Activated CD4-positive, alpha-beta T cell treated with anti-CD3 and anti-CD28 coated beads for 1 hour (primary cell): ENCODE measurements around the gene AJM1.
A peak's percentile ranks its signal among the peaks of the same experiment; 100 is the strongest.
"Not testable (repeated sequence)": the region's sequence is repeated elsewhere in the genome, so short reads cannot be mapped to it uniquely, and the experiment has no call there.

Experiments
- DNase-seq: peaks from one replicate; pipeline ENCODE4 v3.0.0-alpha.2; 2020

AJM1 gene

DNA sequence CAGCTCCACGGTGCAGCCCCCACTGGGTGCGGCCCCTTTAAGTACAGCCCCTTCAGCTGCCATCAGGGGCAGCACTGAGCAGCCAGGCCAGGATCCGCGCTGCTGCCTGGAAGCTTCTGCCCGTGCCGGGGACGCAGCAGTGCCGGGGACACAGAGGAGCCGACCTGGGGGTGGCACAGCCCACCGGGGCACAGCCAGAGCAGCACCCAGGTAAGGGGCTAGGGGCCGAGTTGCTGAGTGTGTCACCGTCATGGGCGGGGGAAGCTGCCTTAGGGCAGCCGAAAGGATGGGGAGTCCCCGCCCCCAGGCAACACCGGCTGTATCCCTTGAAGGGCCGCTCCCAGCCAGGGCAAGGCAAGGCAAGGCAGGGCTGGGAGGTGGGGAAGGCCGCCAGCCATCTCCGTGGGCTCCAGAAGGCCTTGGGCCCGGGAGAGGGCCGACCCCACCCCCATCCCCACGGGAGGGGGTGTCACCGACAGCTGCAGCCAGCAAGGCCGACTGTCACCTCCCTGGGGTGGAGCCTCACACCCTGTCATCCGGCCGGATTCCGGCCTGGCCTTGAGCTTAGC lies at the start of gene AJM1:
AJM1 (plus strand) TSS at position 99 of the 569 bp plus-strand sequence. CDS start 1,937 bp downstream, outside the sequence.
- DNase-seq: peak; percentile 66

DNA sequence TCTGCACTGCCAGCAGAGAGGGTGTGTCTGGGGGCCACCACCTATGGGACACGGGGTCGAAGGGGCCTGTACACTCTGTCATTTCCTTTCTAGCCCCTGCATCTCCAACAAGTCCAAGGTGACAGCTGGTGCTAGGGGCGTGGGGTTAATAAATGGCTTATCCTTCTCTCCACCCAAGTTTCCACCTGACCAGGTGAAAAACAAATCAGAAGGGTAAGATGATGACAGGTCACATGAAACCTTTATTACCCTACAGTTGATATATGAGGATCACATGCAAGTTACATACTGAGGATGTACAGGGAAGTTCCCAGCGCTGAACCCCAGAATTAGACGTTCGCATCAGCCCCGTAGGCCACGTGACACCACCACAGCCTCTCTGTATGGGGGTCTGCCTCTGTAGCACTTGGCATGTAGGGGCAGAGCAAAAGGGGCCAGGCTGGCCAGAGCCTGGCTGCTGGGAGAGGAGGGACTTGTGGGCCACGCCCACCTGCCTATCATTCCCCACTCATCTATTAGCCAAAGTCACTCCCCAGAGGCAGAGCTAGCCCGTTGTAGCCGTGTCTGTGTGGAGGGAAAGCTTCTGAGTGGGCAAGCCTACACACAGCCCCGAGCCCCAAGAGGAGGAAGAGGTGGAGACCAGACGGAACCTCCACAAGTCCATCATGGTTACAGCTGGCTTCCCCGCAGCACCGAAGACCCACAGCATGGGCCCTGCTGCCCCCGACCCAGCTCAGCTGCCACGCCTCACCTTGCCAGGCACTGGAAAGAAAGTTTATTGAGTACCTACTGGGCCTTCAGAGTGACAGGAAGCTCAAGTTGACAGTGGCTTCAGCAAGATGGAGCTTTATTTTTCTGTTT lies 49.0 kb upstream of the AJM1 start:
- DNase-seq: no peak

DNA sequence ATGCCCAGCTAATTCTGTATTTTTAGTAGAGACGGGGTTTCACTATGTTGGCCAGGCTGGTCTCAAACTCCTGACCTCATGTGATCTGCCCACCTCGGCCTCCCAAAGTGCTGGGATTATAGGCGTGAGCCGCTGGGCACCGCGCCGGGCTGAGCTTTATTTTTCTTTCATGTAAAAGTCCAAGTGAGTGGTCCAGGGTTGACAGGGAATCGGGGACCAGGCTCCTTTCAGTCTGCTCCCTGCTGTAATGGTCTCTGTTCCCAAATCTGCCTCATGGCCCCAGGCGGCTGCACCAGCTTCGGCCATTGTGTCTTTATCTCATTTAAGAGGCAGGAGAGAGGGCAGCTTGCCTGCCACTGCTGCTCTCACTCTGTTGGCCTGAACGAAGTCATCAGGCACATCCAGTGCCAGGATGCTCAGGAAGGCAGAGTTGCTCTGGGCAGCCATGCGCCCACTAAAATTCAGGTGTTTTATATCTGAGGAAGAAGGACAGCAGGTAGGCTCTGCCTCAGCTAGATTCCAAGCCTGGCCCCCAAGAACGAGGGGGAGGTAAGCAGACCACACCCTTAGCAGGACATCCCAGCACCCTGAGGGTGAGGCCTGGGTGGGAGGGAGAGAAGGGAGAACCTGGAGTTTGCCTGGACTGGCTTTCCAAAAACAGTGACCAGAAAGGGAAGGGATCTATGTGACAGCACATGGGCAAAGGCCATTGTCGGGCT lies 47.8 kb upstream of the AJM1 start:
- DNase-seq: no peak

DNA sequence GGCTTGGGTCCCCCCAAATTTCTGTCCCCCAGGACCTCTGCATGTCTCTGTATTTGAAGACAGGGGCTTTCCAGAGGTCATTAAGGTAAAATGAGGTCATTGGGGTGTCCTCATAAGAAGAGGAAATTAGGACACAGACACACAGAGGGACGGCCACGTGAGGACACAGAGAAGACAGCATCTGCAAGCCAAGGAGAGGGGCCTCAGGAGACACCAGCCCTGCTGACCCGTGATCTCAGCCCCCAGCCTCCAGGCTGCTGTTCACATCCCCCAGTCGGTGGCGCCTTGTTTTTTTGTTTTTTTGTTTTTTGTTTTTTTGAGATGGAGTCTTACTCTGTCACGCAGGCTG lies 47.3 kb upstream of the AJM1 start:
- DNase-seq: no peak

DNA sequence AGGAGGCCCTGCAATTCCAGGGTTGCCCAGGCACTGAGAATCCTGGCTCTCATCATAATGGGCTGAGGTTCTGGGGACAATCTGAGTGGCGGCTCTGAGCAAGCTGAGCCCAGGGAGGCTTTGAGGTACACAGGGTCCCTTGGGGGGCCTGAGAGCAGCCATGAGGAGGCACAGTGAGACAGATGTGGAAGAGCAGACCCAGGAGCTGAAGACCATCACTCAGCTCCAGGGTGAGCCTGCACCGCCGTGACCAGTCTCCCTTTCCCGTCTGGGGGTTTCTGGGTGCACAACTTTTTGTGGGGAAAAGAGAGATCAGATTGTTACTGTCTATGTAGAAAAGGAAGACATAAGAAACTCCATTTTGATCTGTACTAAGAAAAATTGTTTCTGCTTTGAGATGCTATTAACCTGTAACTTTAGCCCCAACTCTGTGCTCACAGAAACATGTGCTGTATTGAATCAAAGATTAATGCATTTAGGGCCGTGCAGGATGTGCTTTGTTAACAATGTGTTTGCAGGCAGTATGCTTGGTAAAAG lies 46.0 kb upstream of the AJM1 start, which contains the start of gene CCDC183:
CCDC183 (plus strand) TSS at position 101 of the 537 bp plus-strand sequence; CDS start at position 161, 60 bp downstream.
- DNase-seq: no peak

DNA sequence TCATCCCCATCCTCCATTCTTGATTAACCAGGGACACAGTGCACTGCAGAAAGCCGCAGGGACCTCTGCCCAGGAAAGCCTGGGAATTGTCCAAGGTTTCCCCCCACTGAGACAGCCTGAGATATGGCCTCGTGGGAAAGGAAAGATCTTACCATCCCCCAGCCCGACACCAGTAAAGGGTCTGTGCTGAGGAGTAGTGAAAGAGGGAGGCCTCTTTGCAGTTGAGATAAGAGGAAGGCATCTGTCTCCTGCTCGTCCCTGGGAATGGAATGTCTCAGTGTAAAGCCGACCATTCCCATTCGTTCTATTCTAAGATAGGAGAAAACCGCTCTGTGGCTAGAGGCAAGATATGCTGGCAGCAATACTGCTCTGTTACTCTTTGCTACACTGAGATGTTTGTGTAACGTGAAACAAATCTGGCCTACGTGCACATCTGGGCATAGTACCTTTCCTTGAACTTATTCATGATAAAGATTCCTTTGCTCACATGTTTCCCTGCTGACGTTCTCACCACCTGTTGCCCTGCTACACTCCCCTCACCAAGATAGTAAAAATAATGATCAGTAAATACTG lies 45.4 kb upstream of the AJM1 start:
- DNase-seq: not testable (repeated sequence)

DNA sequence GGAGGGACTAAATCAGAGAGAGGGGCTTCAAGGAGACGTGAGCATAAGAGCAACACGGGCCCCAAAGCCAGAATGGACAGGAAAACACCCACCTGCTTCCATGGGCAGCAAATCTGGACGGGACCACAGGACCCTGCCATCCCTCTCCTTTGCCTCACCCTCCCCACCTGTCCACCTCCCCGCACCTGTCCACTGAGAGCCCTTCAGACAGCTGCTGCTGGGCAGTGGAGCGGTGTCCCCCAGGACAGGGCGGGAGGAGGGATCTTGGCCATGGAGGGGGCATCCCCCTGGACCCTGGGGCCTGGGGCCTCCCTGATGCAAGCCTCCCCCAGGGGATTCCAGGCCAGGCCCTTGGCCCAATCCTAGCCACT lies 43.6 kb upstream of the AJM1 start:
- DNase-seq: no peak

DNA sequence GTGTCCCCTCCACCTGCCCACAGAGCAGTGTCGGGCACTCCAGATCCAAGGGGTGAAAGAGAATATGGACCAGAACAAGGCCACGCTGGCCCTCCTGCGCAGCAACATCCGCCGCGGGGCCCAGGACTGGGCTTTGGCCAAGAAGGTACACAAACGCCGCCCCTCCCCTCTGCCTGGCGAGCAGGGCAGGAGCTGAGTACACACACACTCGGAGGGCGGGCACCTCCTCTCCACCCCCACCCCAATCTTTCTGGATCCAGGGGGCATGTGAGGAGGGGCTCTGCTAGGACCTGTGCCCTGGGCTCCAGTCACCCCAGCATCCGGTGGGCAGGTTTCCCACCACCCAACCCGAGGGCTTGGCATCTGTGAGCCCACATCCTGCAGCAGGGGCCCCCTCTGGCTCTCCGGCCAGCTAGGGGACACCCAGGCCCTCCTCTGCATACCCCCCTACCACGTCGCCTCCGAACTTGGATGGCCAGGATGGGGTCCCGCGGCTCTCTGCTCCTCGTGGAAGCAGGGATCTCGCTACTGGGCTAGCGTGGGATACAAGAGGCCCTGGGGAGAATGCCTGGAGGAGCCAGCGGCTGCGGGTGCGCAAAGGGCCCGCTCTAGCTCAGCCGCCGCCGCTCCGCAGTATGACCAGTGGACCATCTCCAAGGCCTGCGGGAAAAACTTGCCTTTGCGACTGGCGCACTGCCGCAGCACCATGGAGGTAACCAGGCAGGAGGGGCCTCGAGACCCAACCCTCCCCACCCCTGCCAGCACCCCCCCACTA lies 43.0 kb upstream of the AJM1 start:
- DNase-seq: no peak

DNA sequence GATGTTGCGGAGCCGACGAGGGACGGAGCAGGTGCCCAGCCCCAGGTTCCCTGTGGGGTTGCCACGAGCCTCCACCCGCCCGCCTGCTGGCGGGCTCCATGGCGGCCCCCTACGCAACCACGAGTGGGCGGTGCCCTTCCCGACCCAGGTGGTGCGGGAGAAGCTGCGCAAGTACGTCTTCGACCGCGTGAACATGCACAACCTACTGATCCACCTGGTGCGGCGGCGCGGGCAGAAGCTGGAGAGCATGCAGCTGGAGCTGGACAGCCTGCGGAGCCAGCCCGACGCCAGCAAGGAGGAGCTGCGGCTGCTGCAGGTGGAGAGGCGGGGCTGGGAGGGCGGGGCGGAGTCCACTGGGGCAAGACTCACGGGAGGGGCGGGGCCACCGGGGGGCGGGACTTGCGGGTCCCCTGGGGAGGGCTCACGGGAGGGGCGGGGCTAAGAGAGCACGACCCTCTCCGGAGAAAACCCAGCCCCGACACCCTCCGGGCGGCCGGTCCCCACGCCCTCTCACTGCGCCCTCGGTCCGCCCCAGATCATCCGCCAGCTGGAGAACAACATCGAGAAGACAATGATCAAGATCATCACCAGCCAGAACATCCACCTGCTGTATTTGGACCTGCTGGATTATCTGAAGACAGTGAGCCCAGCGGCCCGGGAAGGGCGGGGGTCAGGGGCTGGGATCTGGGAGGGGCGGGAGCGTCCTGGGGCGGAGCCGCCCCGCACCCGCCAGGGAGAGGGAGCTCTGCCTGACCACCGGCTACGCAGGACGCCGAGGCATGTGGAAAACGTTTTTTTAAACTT lies 42.2 kb upstream of the AJM1 start:
- peak; percentile 80 for DNase-seq

DNA sequence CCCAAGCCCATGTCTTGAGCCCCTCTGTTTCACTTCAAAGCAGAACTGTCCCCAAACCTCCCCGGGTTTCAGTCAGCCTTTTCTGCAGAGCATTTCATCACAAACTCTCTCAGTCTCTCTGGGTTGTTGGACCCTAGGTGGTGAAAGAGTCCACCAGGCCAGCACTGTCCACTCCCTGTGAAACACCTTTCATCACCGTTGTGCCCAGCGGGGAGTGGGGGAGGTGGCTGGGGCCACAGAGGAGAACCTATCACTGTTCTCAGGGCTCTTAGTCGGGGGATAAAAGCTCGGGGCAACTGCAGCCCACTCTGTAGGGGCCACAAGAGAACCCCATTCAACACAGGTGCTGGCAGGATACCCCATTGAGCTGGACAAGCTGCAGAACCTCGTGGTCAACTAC lies 40.0 kb upstream of the AJM1 start:
- no peak for DNase-seq

DNA sequence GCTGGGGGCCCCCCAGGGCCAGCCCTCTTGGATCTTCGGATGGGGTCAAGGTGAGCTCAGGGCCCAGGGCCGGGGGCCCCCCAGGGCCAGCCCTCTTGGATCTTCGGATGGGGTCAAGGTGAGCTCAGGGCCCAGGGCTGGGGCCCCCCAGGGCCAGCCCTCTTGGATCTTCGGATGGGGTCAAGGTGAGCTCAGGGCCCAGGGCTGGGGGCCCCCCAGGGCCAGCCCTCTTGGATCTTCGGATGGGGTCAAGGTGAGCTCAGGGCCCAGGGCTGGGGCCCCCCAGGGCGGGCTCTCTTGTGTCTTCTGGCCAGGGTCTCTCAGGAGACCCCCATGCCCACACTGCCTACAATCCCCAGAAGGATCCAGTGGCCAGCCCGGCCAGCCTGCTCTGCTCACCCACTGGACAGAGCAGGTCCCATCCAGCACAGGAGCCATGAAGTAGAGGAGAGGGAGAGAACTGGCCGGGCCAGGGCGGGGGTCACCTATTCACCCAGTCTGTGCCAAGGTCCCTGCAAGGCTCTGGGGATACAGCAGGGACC lies 39.2 kb upstream of the AJM1 start:
- DNase-seq: not testable (repeated sequence)

DNA sequence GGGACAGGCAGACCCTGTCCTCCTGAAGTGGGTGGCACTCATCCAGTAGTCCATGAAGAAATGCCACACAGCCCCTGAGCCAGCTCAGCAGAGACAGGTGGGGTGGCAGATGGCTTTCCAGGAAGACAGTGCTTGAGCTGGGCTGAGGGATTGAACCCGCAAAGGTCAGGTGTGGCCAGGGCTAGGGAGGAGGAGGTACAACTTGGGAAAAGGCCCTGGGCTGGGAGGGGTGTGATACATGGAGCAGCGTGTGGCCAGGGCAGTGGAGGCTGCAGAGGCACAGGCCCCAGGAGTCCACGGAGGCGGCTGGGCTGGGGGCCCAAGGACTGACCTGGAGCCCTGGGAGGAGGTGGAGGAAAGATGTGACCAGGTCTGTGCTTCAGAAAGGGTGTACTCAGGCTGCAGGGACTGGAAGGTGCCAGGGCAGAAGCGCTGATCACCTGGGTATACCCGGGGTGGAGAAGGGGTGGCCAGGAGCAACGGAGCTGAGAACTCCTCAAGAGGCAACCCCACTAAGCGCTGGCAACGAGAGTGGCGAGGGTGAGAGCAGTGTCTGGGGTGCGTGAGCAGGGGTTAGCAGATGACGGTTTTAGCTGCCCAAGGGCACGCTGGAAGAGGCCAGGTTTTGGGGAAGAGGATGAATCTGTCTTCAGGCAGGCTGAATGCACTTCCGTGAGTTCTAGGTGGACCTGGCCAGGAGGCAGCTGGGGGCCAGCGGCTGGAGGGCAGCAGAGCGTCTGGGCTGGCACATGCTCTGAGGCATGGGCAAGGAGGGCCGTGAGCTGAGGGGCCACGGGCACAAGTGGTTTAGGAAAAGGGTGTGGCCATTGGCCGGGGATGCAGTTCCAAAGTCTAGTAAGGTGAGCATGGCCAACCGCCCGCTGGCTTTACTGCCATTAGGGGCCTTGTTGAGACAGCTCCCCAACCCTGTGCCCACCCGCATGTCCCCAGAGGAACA lies 38.4 kb upstream of the AJM1 start:
- no peak for DNase-seq

DNA sequence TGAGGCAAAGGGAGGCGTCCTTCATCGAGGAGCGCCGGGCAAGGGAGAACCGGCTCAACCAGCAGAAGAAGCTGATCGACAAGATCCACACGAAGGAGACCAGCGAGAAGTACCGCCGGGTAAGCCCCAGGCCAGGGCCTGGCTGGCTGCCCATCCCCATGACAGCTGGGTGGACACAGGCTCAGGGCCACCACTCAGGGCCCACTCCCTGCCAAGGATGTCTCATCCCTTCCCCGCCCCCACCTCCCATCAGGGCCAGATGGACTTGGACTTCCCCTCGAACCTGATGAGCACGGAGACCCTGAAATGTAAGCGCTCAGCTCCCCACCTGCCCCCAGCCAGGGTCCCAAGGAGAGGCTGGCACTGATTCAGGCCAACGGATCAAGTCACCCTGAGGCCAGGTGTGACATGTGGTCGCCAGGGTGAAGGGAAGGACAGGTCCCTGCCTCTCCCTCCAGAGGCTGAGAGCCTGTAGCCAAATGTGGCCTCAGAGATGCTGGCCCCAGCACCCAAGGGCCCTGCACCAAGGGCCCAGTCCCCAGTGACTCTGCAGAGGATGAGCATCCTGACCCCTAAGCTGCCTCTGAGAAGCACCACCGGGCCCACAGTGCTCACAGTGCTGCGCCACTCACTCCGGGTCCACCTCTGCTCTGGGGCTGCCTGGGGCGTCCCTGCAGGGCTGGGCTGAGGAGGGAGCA lies 37.6 kb upstream of the AJM1 start:
- no peak for DNase-seq

DNA sequence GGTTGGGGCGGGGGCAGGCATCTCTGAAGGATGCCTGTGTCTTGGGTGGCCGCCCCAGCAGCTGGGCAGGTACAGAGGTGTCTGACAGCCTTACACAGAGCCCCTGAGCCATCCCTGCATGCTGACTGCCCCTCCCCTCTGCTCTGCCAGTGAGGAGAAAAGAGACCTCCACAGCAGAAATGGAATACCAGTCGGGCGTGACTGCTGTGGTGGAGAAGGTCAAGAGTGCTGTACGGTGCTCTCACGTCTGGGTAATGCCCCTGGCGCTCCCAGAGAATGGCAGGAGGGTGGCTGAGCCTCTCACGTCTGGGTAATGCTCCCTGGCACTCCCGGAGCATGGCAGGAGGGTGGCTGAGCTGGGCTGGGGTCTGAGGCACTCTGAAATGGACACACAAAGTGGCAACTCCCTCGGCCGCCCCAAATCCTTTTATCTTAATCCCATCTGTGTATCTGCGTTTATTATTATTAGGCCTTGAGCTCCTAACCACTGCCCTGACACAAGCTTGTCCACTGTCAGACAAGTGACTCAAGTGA lies 37.0 kb upstream of the AJM1 start:
- DNase-seq: no peak

DNA sequence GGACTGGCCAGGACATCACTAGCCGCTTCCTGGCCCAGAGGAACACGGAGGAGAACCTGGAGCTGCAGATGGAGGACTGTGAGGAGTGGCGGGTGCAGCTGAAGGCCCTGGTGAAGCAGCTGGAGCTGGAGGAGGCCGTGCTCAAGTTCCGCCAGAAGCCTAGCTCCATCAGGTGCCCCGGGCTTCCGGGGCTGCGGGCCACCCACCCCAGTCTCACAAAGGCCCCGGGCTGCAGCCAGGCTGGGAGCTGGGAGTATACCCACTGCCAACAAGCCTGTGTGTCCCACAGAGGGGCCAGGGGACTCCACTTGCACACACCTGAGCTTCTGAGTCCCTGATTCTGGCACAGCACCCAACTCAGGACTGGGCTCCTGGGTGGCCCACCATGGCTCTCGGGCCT lies 36.2 kb upstream of the AJM1 start:
- no peak for DNase-seq

DNA sequence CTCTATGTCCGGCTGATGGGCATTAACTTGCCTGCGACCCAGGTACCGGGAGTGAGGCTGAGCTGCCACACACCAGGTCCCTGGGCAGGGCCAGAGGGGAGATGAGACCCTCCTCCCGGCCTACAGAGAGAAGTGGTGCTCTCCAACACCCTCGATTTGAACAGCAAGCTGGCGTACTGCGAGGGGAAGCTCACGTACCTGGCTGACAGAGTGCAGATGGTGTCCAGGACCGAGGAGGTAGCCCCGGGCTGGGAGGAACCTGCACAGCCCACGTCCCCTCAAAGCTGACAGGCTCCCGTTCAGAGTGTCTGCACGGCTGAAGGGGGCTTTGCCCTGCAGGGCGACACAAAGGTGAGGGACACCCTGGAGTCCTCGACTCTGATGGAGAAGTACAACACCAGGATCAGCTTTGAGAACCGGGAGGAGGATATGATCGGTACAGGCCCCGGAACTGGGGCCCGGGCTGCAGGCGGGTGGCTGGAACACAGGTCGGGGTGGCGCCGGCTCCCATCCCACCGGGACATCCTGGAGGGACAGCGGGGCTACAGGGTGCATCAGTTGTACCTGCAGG lies 35.6 kb upstream of the AJM1 start:
- DNase-seq: no peak

DNA sequence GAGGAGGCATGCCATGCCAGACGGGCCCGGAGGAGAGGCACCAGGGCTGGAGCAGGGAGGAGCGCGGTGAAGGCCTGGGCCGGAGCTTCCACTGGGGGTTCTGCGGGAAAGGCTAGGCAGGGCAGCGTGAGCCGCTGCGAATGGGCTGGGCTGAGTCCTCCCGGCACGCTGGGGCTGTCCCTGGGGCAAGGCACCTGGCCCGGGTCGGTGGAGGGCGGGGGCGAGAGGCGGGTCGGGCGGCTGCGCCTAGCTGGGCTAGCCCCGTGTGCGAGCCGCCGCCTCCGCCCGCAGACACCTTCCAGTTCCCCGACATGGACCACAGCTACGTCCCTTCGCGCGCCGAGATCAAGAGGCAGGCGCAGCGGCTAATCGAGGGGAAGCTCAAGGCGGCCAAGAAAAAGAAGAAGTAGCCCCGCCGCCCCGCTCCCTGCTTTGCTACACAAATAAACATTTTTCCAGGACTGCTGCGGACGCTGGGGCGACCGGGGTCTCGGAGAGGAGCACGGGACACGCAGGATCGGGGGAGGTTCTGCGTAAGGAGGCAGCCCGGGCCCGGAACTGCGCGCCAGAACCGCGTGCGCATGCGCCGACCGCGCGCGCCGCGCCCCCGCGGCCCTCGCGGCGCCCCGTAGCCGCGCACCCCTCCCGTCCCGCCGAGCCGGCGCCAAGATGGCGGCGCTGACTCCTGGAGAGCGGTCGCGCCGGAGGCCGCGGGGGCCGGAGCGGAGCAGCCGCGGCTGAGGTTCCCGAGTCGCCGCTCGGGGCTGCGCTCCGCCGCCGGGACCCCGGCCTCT lies 34.8 kb upstream of the AJM1 start, which contains the start of gene RABL6:
RABL6 (plus strand) TSS at position 668 of the 794 bp plus-strand sequence. CDS start 249 bp downstream, outside the sequence.
- DNase-seq: peak; percentile 74
